HEK293 (cell line): ENCODE measurements around the gene P2RY2.

Experiments used
- CTCF ChIP-seq: fragments of 450-650 bp; formaldehyde crosslinking; IDR thresholded peaks from 2 replicates; pipeline ENCODE4 v1.5.1; 2016; ENCODE audit warnings: missing biosample characterization, missing genetic modification characterization
- GLIS1 ChIP-seq: fragments of 450-650 bp; formaldehyde crosslinking; IDR thresholded peaks from 2 replicates; pipeline ENCODE4 v1.5.1; 2016; ENCODE audit warnings: missing biosample characterization, missing genetic modification characterization
- HOXD13 ChIP-seq: sonication (generic); formaldehyde crosslinking; IDR thresholded peaks from 2 replicates; pipeline ENCODE4 v1.8.0; 2022; ENCODE audit warnings: missing genetic modification reagents, borderline replicate concordance
- ZNF114 ChIP-seq: fragments of 450-650 bp; formaldehyde crosslinking; IDR thresholded peaks from 2 replicates; pipeline ENCODE4 v1.5.0; 2017; ENCODE audit warnings: missing biosample characterization, missing genetic modification characterization
- ZNF48 ChIP-seq: fragments of 450-650 bp; formaldehyde crosslinking; IDR thresholded peaks from 2 replicates; pipeline ENCODE4 v1.5.1; 2016; ENCODE audit warnings: missing biosample characterization, missing genetic modification characterization
- TF ChIP-seq, protein P1 (sequence below): fragments of 450-650 bp; formaldehyde crosslinking; IDR thresholded peaks from 2 replicates; pipeline ENCODE4 v1.5.1; 2016; ENCODE audit warnings: missing biosample characterization, missing genetic modification characterization

GRCh38 chr11:73190557-73190885, 27.6 kb upstream of the P2RY2 start:
- no peak for TF ChIP-seq CTCF (tag by site-specific recombination)
- no peak for TF ChIP-seq ZNF48 (tag by site-specific recombination)
- no peak for TF ChIP-seq GLIS1 (tag by site-specific recombination)
- TF ChIP-seq HOXD13 = no peak
- TF ChIP-seq, protein P1, sequence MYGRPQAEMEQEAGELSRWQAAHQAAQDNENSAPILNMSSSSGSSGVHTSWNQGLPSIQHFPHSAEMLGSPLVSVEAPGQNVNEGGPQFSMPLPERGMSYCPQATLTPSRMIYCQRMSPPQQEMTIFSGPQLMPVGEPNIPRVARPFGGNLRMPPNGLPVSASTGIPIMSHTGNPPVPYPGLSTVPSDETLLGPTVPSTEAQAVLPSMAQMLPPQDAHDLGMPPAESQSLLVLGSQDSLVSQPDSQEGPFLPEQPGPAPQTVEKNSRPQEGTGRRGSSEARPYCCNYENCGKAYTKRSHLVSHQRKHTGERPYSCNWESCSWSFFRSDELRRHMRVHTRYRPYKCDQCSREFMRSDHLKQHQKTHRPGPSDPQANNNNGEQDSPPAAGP (tag by site-specific recombination) = no peak
- no peak for TF ChIP-seq ZNF114
